Neutrophil (primary cell): ENCODE results near the gene CPNE2.
"Not testable (repeated sequence)": the region's sequence is repeated elsewhere in the genome, so short reads cannot be mapped to it uniquely, and the experiment has no call there.

Experiments
- H3K27ac ChIP-seq: fragments of 200-600 bp; sonication (generic); 2 replicates; pipeline ENCODE4 v1.5.1; 2016; ENCODE audit warnings: mild to moderate bottlenecking, moderate library complexity
- H3K27me3 ChIP-seq: fragments of 200-600 bp; sonication (generic); 2 replicates; pipeline ENCODE4 v1.6.0; 2016; ENCODE audit warnings: mild to moderate bottlenecking
- H3K36me3 ChIP-seq: fragments of 200-600 bp; sonication (generic); 2 replicates; pipeline ENCODE4 v1.5.1; 2017
- H3K4me1 ChIP-seq, 2 experiments: fragments of 200-600 bp in 1 of 2; sonication (generic) in 1 of 2; 1 replicate in 1 of 2; 2 replicates in 1 of 2; pipeline versions ENCODE4 v1.5.1 to v1.6.1; 2013 to 2016; ENCODE audit warnings: low read depth in 1 of 2, low read length in 1 of 2, mild to moderate bottlenecking in 1 of 2, moderate library complexity in 1 of 2; ENCODE audit not compliant: control insufficient read depth in 1 of 2, insufficient read depth in 1 of 2
- H3K4me3 ChIP-seq, 2 experiments: fragments of 200-600 bp in 1 of 2; sonication (generic) in 1 of 2; 1 replicate in 1 of 2; 2 replicates in 1 of 2; pipeline ENCODE4 v1.5.1; 2013 to 2016; ENCODE audit warnings: low read depth in 1 of 2, low read length in 1 of 2, mild to moderate bottlenecking in 1 of 2, moderate library complexity in 1 of 2
- H3K9me3 ChIP-seq: fragments of 200-600 bp; sonication (generic); 2 replicates; pipeline ENCODE4 v1.5.1; 2016
- TF ChIP-seq, protein P1 (sequence below): fragments of 200-600 bp; sonication (generic); IDR thresholded peaks from 2 replicates; pipeline ENCODE4 v1.5.1; 2016; ENCODE audit warnings: antibody characterized with exemption

Gene CPNE2

DNA sequence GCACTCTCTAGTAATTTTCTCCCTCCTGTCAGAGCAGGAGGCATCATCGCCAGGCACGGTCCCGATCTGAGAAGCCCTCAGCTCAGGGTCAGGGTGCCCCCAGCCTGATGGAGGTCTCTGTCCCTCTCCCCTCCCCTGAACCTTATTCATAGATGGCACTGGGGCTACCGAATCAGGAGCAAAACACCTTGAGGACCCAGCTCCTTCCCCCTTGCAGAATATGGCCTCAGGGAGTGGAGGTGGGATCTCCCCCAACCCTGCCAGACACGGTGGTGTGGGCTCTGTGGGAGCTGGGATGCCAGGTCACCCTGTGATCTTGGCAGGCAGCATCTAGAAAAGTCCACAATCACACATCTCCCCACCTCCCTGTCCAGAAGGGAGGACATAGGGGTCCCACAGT, 2.5 kb downstream of the CPNE2 start:
- H3K9me3 ChIP-seq = no peaks in the 10 kb centered on the region
- peaks cover 5% of the 10 kb centered on the region for H3K36me3 ChIP-seq
- TF ChIP-seq, protein P1, sequence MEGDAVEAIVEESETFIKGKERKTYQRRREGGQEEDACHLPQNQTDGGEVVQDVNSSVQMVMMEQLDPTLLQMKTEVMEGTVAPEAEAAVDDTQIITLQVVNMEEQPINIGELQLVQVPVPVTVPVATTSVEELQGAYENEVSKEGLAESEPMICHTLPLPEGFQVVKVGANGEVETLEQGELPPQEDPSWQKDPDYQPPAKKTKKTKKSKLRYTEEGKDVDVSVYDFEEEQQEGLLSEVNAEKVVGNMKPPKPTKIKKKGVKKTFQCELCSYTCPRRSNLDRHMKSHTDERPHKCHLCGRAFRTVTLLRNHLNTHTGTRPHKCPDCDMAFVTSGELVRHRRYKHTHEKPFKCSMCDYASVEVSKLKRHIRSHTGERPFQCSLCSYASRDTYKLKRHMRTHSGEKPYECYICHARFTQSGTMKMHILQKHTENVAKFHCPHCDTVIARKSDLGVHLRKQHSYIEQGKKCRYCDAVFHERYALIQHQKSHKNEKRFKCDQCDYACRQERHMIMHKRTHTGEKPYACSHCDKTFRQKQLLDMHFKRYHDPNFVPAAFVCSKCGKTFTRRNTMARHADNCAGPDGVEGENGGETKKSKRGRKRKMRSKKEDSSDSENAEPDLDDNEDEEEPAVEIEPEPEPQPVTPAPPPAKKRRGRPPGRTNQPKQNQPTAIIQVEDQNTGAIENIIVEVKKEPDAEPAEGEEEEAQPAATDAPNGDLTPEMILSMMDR = no peak
- no peak overlapping the region for H3K4me3 ChIP-seq
- H3K27ac ChIP-seq = peak overlapping the region; percentile 36
- H3K27me3 ChIP-seq = no peaks in the 10 kb centered on the region
- H3K4me1 ChIP-seq = peaks cover 69 to 70% of the 10 kb centered on the region in 2 experiments

DNA sequence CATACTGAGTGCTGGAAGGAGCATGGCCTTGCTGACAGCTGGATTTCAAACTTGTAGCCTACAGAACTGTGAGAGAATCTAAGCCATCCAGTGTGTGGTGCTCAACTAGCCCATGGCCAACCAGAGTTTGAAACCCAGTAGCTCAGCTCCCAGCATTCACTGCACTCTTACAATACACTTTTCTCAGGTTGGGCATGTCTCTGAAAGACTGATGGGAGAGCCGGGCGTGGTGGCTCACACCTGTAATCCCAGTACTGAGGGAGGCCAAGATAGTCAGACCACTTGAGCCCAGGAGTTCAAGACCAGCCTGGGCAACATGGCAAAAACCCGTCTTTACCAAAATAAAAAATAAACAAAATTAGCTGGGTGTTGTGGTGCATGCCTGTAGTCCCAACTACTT, 3.8 kb downstream of the CPNE2 start:
- no peaks in the 10 kb centered on the region for H3K27me3 ChIP-seq
- H3K4me1 ChIP-seq = peaks cover 57 to 58% of the 10 kb centered on the region in 2 experiments
- H3K9me3 ChIP-seq = no peaks in the 10 kb centered on the region
- peaks cover 5% of the 10 kb centered on the region for H3K36me3 ChIP-seq
- no peak overlapping the region for H3K4me3 ChIP-seq
- peak overlapping the region; percentile 21 for H3K27ac ChIP-seq
- TF ChIP-seq, protein P1 = no peak

DNA sequence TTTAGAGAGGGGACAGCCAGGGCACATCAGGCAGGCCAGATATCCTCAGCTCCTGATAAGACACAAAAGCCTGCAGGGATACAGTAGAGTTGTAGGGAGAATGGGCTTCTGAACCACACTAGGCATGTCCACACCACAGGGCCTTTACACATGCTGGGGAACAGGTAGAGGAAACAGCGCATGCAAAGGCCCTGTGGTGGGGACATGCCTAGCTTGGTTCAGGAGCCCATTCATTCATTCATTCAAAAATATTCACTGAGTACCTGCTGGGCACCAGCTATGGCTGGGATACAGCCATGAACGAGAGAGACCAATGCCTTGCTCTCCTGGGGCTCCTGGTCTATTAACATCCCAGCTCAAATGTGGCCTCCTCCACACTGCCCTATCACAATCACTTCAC, 4.4 kb downstream of the CPNE2 start:
- H3K27ac ChIP-seq = peak overlapping the region; percentile 4
- TF ChIP-seq, protein P1 = no peak
- peaks cover 5% of the 10 kb centered on the region for H3K36me3 ChIP-seq

DNA sequence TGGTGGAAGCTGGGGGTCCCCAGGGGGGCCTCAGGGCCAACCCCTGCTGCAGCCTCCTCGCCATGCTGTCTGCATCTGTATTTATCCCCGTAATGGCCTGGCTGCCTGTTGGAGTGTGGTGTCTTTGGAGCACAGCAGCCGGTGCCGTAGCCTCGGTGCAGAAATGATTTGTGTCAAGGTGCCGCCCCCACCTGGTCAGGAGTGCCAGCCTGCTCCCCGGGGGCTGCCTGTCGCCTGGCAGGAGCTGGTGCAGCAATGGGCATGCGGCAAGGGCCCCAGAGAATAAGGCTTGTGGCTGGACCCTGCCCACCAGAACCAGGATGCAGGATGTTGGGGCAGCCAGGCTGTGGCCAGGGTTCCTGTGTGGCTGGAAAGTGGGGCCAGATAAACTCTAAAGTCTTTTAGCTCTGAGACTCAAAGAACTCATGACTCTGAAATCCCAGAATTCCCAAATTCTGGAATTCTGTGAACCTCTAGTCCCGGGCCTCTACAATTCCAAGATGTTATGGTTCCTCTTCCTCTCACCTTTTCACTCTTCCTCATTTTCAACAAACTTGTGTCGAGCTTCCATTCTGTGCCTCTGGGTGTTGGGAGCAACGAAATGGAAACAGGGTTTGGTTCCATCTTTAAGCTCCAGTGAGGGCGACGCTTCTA, 5.9 kb downstream of the CPNE2 start:
- peaks cover 44% of the 10 kb centered on the region in 2 experiments for H3K4me1 ChIP-seq

More for the DNA sequence above, 4.4 kb downstream of the CPNE2 start:
- Histone ChIP-seq H3K4me1 (peaks cover 51 to 52% of the 10 kb centered on the region in 2 experiments), H3K4me3 (no peak overlapping the region), H3K9me3 (no peaks in the 10 kb centered on the region), H3K27me3 (no peaks in the 10 kb centered on the region)

DNA sequence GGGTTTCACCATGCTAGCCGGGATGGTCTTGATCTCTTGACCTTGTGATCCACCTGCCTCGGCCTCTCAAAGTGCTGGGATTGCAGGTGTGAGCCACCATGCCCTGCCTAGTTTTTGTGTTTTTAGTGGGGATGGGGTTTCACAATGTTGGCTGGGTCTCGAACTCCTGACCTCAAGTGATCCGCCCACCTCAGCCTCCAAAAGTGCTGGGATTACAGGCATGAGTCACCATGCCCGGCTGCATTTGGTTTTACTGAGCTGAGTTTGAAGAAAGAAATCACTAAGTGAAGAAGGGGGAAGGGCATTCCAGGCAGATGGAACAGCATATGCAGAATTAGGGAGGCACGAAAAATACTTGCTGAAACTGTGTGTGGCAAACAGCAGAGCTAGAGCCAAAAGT, 7.6 kb downstream of the CPNE2 start:
- H3K27ac ChIP-seq, H3K36me3 ChIP-seq, H3K4me3 ChIP-seq, H3K9me3 ChIP-seq, H3K27me3 ChIP-seq: not testable (repeated sequence)
- peaks cover 37 to 39% of the 10 kb centered on the region in 2 experiments for H3K4me1 ChIP-seq

More for the DNA sequence above, 5.9 kb downstream of the CPNE2 start:
- no peak overlapping the region for H3K4me3 ChIP-seq
- TF ChIP-seq, protein P1 = no peak
- H3K27ac ChIP-seq = peak overlapping the region; percentile 39
- no peaks in the 10 kb centered on the region for H3K27me3 ChIP-seq
- no peaks in the 10 kb centered on the region for H3K9me3 ChIP-seq
- H3K36me3 ChIP-seq = peaks cover 5% of the 10 kb centered on the region

DNA sequence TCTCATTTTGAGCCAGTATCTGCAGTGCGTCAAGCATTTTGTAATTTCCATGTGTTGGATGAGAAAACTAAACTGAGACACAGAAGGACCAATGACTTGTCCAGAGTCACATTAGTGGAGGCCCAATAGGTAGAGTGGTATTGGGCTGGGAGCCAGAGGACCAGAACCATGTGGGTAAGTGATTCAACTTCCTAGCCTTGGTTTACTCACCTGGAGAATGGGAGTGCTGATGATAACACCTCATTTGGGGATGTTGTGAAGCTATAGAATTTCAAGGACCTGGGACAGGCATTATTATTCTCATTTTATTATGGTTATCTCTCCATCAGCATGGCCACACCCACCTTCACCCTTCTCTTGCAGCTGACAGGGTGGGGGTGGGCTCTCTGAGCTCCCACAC, 8.1 kb downstream of the CPNE2 start:
- TF ChIP-seq, protein P1 = no peak

More for the DNA sequence above, 8.1 kb downstream of the CPNE2 start:
- no peak overlapping the region for H3K27ac ChIP-seq
- H3K36me3 ChIP-seq = peaks cover 5% of the 10 kb centered on the region
- no peaks in the 10 kb centered on the region for H3K27me3 ChIP-seq
- no peaks in the 10 kb centered on the region for H3K9me3 ChIP-seq
- H3K4me1 ChIP-seq = peaks cover 37 to 41% of the 10 kb centered on the region in 2 experiments
- H3K4me3 ChIP-seq = no peak overlapping the region
